CD14-positive monocyte (primary cell): ENCODE data around the gene TDP1. TPM values are rescaled to one million over a fixed set of nuclear protein-coding genes. Genes with fewer than 3 reads are reported as not detected.

Experiments
- DNase-seq, 3 donors: peaks; one replicate each; pipeline ENCODE4 v3.0.0-alpha.2; 2011 to 2022
- H2AFZ ChIP-seq: 2 replicates; pipeline ENCODE4 v1.6.0; 2012; ENCODE audit warnings: mild to moderate bottlenecking, low read depth, low read length, inconsistent platforms; ENCODE audit not compliant: insufficient read depth, poor library complexity, severe bottlenecking
- H3K27ac ChIP-seq, 2 donors: 1 replicate in 1 of 2; 2 replicates in 1 of 2; pipeline ENCODE4 v1.5.1; 2012 to 2013; ENCODE audit warnings: low read length in 2 of 2, control low read depth in 1 of 2, inconsistent platforms in 1 of 2, low read depth in 1 of 2, mild to moderate bottlenecking in 1 of 2
- H3K27me3 ChIP-seq, 2 donors: one replicate each; pipeline versions ENCODE4 v1.6.0 to v1.6.1; 2011 to 2013; ENCODE audit warnings: low read length in 2 of 2; ENCODE audit not compliant: control insufficient read depth in 2 of 2, insufficient read depth in 2 of 2
- H3K36me3 ChIP-seq, 2 donors: replicated peaks in 1 of 2; 1 replicate in 1 of 2; 2 replicates in 1 of 2; pipeline versions ENCODE4 v1.5.1 to v1.6.1; 2012 to 2013; ENCODE audit warnings: low read length in 2 of 2, control low read depth in 1 of 2, inconsistent platforms in 1 of 2, mild to moderate bottlenecking in 1 of 2; ENCODE audit not compliant: insufficient read depth in 2 of 2, control insufficient read depth in 1 of 2
- H3K4me1 ChIP-seq, 2 donors: 1 replicate in 1 of 2; 2 replicates in 1 of 2; pipeline versions ENCODE4 v1.5.1 to v1.6.1; 2012 to 2013; ENCODE audit warnings: low read length in 2 of 2, control low read depth in 1 of 2, inconsistent platforms in 1 of 2, mild to moderate bottlenecking in 1 of 2, moderate library complexity in 1 of 2; ENCODE audit not compliant: insufficient read depth in 2 of 2, control insufficient read depth in 1 of 2
- H3K4me2 ChIP-seq: replicated peaks from 2 replicates; pipeline ENCODE3; 2012; ENCODE audit warnings: low read length, moderate library complexity, mild to moderate bottlenecking; ENCODE audit not compliant: poor library complexity, severe bottlenecking; ENCODE audit errors: extremely low read depth
- H3K4me3 ChIP-seq, 3 experiments: fragments of 200-600 bp in 1 of 3; sonication (generic) in 1 of 3; replicated peaks in 1 of 3; 1 replicate in 2 of 3; 2 replicates in 1 of 3; pipeline ENCODE4 v1.5.1; 2011 to 2013; ENCODE audit warnings: low read length in 3 of 3, mild to moderate bottlenecking in 3 of 3, control low read depth in 2 of 3, low read depth in 2 of 3, inconsistent platforms in 1 of 3, moderate library complexity in 1 of 3
- H3K79me2 ChIP-seq: 2 replicates; pipeline ENCODE4 v1.6.0; 2012; ENCODE audit warnings: mild to moderate bottlenecking, control low read depth, inconsistent platforms, low read length, moderate library complexity; ENCODE audit not compliant: insufficient read depth
- H3K9ac ChIP-seq: 2 replicates; pipeline ENCODE4 v1.6.0; 2017; ENCODE audit warnings: low read length, mild to moderate bottlenecking; ENCODE audit not compliant: insufficient read depth, poor library complexity, severe bottlenecking
- H3K9me3 ChIP-seq, 2 donors: replicated peaks in 1 of 2; 1 replicate in 1 of 2; 2 replicates in 1 of 2; pipeline versions ENCODE4 v1.5.1 to v1.6.1; 2012 to 2013; ENCODE audit warnings: low read length in 2 of 2, control low read depth in 1 of 2; ENCODE audit not compliant: control insufficient read depth in 1 of 2, insufficient read depth in 1 of 2
- H4K20me1 ChIP-seq: 2 replicates; pipeline ENCODE4 v1.6.0; 2012; ENCODE audit warnings: mild to moderate bottlenecking, low read length, control low read depth, moderate library complexity; ENCODE audit not compliant: insufficient read depth
- H3K27ac Mint-ChIP-seq, 7 donors: one replicate each; pipeline ENCODE4 v1.8.0; 2020; ENCODE audit warnings: mild to moderate bottlenecking in 7 of 7, mixed read lengths in 7 of 7, moderate library complexity in 6 of 7, inconsistent platforms in 2 of 7
- H3K27me3 Mint-ChIP-seq, 3 donors: one replicate each; pipeline ENCODE4 v1.8.0; 2021 to 2022; ENCODE audit warnings: low read depth in 3 of 3, mild to moderate bottlenecking in 3 of 3, mixed read lengths in 3 of 3, moderate library complexity in 3 of 3, inconsistent platforms in 1 of 3
- H3K36me3 Mint-ChIP-seq, 2 donors: one replicate each; pipeline ENCODE4 v1.8.0; 2020; ENCODE audit warnings: mixed read lengths in 2 of 2, inconsistent platforms in 1 of 2, mild to moderate bottlenecking in 1 of 2
- H3K4me1 Mint-ChIP-seq: one replicate; pipeline ENCODE4 v1.8.0; 2020; ENCODE audit warnings: mild to moderate bottlenecking, mixed read lengths
- H3K4me3 Mint-ChIP-seq, 2 donors: one replicate each; pipeline ENCODE4 v1.8.0; 2020; ENCODE audit warnings: mild to moderate bottlenecking in 2 of 2, mixed read lengths in 2 of 2, moderate library complexity in 1 of 2
- H3K9me3 Mint-ChIP-seq, 7 donors: one replicate each; pipeline ENCODE4 v1.8.0; 2020 to 2022; ENCODE audit warnings: mixed read lengths in 7 of 7, mild to moderate bottlenecking in 6 of 7, moderate library complexity in 6 of 7, inconsistent platforms in 2 of 7
- CTCF ChIP-seq: fragments of 200-600 bp; IDR thresholded peaks from one replicate; pipeline ENCODE4 v1.8.0; 2022; ENCODE audit warnings: antibody characterized with exemption, mild to moderate bottlenecking
- WGBS: methylation state at CpG from one replicate; pipeline ENCODE4 v1.1.5; 2013; ENCODE audit warnings: missing lambda C conversion rate; ENCODE audit not compliant: insufficient coverage; 5-methylcytosine and 5-hydroxymethylcytosine counted together
- intact Hi-C, 2 donors: fragments of 100-400 bp; cut with micrococcal nuclease; formaldehyde crosslinking; loops; one replicate each; pipeline versions ENCODE4 v1.15.0 to v1.15.1; 2023
- polyA plus RNA-seq, 3 donors: library from polyadenylated mRNA; depleted of rRNA in 1 of 3; unstranded in 2 of 3; stranded (reverse) in 1 of 3; fragments of 300-500 nt in 2 of 3; fragments of >200 nt in 1 of 3; fragmentation: Illumina TruSeq in 2 of 3; gene quantifications; 1 replicate in 2 of 3; 2 replicates in 1 of 3; pipeline ENCODE4 v1.2.3, GENCODE V29; 2012 to 2021

TDP1 gene
- polyA plus RNA-seq, 3 donors: 9.2 to 13.4 (median 10.6) TPM

DNA sequence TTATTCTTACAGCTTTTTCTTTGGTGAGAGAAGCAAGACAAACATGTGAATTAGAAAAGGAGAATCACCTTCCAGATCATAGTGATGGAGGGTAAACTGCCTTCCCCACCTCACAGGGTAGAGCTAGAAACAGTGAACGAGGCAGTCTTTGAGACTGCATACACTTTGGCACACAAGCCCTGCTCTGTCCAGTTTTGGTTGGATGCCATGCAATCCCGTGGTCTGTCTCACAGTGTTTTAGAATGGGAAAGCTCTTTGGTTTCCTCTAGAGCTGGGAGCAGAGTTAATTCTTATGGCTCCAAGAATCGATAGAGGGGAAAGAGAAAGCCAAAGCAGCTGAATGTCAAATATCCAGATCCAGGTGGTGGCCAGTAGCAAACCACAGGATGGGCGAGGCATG lies 21.9 kb downstream of the TDP1 start:
- Histone ChIP-seq H3K4me2 (no peak overlapping the region), H3K36me3 (peaks cover 49 to 87% of the 10 kb centered on the region in 2 donors), H3K27me3 (no peaks in the 10 kb centered on the region), H3K4me1 (no peaks in the 10 kb centered on the region), H2AFZ (no peak overlapping the region), H3K4me3 (no peak overlapping the region), H3K79me2 (no peaks in the 10 kb centered on the region), H3K9me3 (no peaks in the 10 kb centered on the region), H3K27ac (no peak overlapping the region), H4K20me1 (no peaks in the 10 kb centered on the region), H3K9ac (no peak overlapping the region)
- Mint-ChIP-seq H3K36me3 (peaks cover 53 to 68% of the 10 kb centered on the region in 2 donors), H3K9me3 (no peaks in the 10 kb centered on the region), H3K27me3 (no peaks in the 10 kb centered on the region), H3K4me3 (no peak overlapping the region), H3K4me1 (peaks cover 6% of the 10 kb centered on the region), H3K27ac (no peak overlapping the region)
- intact Hi-C loops: no loop called here
- no peak for TF ChIP-seq CTCF
- no peak for DNase-seq
- 94% methylated on average over 2 of the region's 4 CpGs for WGBS

GRCh38 chr14:89978656-89979055 lies 22.9 kb downstream of the TDP1 start:
- Histone ChIP-seq H3K4me2 (no peak overlapping the region), H3K79me2 (no peaks in the 10 kb centered on the region), H4K20me1 (no peaks in the 10 kb centered on the region), H2AFZ (no peak overlapping the region), H3K27me3 (no peaks in the 10 kb centered on the region), H3K36me3 (peaks cover 57 to 88% of the 10 kb centered on the region in 2 donors), H3K27ac (no peak overlapping the region), H3K4me1 (no peaks in the 10 kb centered on the region), H3K4me3 (no peak overlapping the region), H3K9me3 (no peaks in the 10 kb centered on the region), H3K9ac (no peak overlapping the region)
- WGBS: no CpG with 5 or more reads among the region's 4 CpGs
- no peaks in the 10 kb centered on the region for H3K9me3 Mint-ChIP-seq
- intact Hi-C loops: no loop called here
- no peak for DNase-seq
- peaks cover 58 to 75% of the 10 kb centered on the region in 2 donors for H3K36me3 Mint-ChIP-seq
- H3K27me3 Mint-ChIP-seq: no peaks in the 10 kb centered on the region
- H3K27ac Mint-ChIP-seq: no peak overlapping the region
- H3K4me1 Mint-ChIP-seq: peaks cover 6% of the 10 kb centered on the region
- no peak overlapping the region for H3K4me3 Mint-ChIP-seq
- no peak for TF ChIP-seq CTCF
